GM19238 (cell line): ENCODE data around the gene TFAP2D.

ENCODE experiments used
- DNase-seq: peaks from one replicate; pipeline ENCODE4 v3.0.0; 2011; ENCODE audit warnings: low spot score; ENCODE audit not compliant: insufficient read length

TFAP2D gene

DNA sequence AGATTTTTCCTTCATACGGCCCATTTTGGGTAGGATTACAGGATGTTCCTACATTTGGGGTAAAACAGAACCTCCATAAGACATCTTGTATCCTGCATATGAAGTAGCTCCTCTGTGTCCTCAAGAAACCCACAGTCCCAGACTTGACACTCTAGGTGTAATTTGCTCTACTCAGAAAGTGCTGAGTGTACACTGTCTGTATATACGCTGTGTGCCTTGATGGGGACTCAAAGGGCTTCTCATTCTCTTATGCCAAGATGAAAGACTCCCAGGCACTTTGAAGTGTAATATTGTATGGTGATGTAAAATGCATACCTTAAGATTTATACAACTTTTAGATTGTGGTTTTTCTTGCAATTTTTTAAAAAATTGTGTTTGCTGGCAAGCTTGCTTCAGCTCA, 5.2 kb downstream of the TFAP2D start:
- no peak for DNase-seq

DNA sequence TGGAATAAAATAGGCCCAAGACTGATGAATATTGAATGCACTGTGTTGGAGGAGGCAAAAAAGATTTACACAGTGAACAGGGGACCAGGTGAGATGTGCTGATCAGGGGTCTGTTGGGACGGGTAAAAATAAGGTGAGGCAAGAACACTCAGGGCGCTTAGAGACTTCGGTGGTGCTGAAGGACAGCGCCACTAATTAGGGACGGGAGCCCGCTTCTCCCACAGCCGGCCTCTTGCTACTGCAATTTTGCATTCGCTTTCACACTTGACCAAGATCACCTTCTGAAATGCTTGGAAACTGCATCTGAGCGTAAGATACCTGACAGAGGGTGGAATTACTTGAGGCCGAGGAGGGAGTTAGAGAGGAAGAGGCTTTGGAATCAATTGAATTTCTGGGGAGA, 7.3 kb downstream of the TFAP2D start:
- DNase-seq, result no peak

DNA sequence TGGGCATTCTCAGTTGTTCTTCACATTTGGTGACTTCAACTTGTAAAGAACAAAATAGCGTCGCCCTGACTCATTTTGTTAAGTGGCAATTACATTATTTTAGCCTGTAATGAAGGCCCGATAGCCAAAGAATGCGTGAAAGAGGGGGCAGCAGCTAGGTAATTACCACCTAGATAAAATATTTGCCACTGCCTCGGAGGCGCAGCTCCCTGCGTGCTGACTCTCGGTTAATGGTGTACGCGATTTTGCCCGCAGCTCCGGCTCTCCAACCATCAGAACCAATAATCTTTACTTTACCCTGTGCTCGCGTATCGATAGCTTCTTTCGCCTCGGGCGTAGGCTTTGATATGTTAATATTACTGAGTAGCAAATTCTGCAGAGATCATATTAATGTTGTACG, 8.7 kb downstream of the TFAP2D start:
- no peak for DNase-seq

DNA sequence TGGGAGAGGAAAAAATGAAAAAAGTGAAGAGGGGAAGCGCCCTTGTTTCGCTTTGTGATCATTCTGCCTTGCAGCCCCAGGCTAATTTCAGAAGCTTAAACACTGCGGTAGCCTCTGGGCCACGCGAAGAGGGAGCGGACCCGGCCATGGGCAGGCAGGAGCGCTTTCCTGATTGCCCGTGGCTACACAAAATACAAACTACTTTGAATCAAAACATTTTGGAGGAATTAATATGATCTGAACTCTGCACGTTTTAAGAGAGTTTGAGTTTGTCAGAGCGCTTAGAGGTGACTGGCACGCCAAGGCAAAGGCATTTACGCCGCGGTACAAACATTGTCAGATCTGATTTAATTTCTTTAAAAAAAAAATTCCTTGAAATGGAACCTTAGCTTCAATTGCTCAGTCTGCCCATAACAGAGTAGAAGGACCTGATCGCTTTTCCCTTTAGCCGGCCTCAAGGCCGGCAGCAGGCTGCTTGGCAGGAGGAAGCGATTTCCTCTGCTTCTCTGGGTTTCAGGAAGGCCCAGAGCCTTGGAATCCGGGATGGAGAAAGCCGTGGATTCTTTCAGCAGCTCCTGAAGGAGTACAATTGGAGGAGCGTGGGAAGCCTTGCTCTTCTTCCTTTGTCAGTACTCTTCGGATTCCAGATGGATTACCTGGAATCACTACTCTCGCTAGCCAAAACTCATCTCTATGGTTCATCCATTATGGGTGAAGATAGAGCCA, 9.7 kb downstream of the TFAP2D start:
- DNase-seq, result no peak

DNA sequence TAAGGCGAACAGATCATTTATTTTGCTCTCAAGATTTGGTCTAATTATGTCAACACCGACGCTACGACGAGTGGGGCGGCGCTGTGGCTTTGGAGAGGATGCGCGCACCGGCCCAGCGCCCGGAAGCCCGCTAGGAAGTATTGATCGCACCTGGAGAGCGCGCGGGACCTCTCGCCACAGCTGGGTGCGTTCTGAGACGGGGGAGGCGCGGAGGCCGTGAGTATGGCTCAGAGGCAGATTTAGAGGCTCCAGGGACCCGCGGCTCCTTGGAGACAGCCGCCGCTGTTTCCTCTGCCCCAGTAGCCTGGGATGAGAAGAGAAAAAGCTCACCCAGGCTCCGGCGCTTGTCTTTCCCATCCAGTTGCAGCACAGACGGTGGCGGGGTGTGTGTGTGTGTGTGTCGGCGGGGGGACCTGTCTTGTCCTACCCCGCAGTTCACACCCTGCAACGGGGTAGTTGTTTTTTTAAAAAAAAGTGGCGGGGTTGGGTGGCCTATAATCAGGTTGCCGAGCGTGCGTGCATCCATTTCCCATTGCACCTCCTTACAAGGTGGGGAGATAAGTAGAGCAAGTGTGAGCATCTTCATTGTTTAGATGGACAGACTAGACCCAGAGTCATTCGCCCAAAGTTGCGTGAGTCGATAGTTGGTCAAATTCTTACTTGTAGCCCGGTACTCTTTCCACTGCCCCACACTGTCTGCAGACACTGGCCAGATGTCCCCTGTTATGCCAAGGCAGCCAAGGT, 11.2 kb downstream of the TFAP2D start:
- DNase-seq, result no peak

DNA sequence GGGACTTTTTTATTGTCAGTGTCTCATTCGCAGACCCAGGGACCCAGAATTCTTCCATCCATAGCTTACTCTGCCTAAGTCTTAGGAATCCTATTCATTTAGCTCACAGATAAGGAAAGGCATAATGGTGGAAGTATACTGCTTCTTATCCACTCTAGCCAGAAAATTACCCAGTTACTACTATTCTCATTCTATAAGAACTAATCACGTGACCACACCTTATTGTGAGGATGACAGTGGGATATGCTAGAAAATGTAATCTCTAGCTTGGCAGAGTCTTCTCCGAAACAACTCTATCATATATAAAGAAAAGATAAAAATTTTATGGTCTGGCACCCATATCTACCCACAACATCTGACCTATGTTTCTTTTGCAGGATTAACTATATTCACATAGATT, 21.2 kb downstream of the TFAP2D start:
- no peak for DNase-seq

DNA sequence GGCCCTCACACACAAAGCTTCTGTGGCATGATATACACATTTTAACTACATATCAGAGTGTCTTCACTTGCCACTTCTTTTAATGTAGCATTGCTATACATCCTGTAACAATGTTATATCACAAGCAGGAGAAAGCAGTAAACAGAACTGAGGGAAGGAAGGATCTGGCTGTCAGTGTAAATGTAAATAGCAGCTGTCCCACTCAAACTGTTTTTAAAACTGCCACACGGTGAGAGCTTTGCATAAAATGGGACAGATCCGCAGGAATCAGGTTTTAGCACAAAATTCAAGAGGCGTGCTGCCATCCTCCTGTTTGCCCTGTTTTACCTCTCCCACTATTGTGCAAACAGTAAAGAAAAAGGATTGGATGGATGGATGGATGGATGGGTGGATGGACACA, 28.8 kb downstream of the TFAP2D start:
- DNase-seq, result no peak

DNA sequence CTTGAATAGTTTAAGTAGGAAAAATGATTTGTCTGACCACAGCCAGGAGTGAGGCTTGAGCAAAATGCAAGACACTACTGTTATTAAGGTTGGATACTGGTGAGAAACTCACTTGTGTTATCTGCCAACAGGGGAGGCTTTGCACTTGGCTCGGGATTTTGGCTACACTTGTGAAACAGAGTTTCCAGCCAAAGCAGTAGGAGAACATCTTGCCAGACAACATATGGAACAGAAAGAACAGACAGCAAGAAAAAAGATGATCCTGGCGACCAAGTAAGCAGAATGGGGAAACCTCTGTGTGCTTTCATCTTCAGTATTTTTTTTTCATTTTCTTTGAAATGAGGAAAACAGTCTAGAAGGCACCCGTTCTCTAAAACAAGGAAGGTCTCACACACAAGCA, 31.6 kb downstream of the TFAP2D start:
- no peak for DNase-seq

DNA sequence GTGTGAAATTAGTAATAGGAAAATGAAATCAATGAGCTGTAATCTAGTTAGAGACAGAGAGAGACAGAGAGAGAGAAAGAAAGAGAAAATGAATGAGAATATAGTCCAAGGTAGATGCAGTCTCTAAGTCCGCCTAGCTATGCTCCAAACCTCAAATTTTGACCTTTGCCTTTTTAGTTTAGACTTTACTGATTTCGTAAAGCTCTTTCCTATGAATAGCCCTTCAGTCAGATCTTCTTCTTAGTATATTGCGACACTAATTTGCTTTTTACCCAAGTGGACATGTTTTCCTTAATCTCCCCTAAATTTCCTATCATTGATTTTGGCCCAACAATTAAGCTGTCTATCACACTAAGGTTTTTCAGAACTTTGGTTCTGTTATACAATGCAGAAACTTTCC, 49.5 kb downstream of the TFAP2D start:
- no peak for DNase-seq

DNA sequence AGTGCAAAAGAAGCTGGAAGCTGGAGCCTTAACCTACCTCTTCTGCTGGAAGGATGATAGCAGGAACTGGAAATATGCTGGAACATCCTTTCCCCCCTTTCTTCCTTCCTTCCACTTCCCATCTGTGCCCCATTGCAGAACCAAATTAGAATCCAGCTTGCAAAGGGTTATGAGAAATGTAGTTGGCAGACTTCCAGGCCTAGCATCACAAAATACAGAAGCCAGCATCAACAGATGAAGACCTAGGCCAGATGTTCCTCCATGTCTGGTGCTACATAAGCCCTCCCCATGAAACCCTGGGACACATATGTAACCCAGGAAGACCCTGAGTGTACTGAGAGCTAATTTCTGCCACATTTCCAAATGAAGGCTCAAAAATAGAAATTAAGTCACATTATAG, 65.4 kb downstream of the TFAP2D start:
- DNase-seq, result no peak

DNA sequence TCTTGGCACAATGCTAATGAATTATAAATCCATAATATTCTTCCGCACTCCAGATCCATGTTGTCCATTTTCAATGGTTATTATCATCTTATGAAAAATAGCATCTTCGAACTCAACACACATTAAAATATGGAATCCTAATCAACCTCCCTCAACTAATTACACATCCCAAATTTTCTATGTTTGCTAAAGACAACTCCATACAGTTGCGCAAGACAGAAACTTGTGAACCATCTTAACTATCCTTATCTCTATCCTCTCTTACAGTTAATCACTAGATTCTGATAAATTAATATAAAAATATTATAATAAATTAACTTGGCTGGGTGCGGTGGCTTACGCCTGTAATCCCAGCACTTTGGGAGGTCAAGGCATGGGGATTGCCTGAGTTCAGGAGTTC, 67.1 kb downstream of the TFAP2D start:
- no peak for DNase-seq

DNA sequence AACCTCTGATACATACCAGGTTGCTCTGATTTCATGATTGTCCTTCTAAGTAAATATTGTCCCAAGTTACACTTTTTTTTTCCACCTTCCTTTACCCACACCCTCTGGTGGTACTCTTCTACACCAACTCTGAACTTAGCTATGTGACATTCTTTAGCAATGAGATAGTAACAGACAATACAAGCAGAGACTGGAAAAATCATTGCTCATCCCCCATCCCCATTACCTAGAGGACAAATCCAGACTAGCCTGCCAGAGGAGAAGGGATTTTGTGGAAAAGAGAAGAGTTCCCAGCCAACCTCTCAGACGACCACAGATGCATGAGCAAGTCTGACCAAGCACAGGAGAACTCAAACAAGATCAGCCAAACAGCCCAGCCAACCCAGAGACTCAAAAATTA, 72.6 kb downstream of the TFAP2D start:
- DNase-seq, result no peak

DNA sequence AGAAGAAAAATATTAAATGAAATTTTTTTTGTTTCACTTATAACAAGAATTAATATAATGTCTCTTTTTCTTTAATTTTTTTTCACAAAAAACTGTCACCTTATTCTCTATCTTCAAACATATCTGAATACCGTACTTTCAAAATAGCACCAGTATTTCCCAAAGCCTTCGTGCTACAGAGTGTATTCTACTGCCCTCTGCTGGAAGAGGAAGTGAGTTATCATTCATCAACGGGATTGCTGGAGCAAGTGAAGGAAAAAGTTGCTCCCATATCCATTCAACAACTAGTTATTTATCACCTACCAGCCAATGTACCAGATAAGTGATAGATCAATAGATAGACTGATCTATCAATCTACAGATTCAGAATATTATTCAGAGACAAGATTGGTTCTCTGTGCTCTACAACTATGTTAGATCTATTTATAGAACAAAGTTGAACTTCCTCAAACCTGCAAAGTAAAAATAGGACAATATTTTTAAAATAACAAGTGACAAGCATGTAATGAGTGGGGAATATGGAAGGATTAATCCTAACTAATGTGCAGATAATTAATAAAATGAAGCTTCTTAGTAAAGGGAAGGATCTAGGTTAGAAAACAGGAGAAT, 78.7 kb downstream of the TFAP2D start:
- peak; percentile 7 for DNase-seq

DNA sequence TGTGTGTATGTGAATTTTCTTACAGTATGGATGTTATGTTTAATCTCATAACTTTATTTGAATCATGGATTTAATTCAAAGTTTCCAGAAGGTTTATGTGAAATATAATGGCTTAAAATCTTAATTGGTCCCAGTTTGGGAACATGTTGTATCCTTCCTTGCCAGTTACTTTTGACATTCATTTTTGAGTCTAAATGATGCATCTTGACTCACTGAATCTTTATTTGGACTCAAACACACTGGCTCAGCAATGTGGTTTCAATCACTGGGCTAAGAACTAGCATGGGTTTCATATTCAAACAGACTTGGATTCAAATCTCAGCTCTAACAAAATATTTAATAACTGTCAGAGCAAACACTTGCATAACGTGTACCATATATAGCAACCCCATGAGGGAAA, 79.4 kb downstream of the TFAP2D start:
- DNase-seq, result no peak

DNA sequence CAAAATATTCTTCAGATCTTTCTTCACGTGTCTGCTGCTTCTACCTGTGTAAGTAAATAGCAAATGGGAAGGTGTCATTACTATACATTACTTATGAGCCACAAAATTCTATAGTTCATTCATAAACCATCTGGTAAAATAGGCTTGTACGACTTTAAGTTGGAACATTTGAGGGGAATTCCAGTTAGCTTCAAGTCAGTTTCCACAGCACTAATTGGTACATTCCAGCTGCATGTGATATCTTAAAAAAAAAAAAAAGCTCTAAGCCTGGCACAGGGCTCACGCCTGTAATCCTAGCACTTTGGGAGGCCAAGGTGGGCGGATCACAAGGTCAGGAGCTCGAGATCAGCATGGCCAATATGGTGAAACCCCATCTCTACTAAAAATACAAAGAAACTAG, 82.2 kb downstream of the TFAP2D start:
- DNase-seq, result no peak

DNA sequence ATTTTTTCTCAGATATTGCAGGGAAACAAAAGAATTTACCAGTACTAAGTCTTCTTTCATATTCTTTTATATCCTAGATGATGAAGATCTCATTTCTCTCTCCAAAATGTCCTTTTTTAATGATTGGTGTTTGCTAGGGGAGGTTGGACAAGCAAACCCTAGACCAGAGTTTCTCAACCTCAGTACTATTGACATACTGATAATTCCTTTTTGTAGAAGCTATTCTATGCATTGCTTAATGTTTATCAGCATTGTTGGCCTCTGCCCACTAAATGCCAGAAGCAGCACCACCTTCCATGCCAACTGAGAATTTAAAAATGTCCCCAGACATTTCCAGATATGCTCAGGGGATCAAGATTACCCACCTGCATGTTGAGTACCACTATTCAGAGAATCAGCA, 91.0 kb downstream of the TFAP2D start:
- DNase-seq, result no peak

DNA sequence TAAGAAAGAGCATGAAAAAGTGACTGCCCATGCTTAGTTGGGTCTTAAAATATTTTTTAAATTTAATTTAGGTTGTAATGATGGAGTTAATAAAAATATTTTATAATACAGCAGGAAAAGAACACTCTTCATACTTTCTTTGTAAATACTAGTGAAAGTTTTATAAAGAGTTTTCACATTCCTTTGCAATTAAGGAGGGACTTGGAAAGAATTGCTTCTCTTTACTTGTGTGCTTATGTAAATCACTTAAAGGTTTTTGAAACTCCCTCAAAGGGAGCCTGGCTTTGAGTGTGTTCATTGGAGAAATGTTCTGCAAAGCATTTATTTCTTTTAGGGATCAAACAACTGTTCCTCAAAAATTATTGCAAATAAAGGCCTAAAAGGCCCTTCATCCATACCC, 93.7 kb downstream of the TFAP2D start:
- no peak for DNase-seq

DNA sequence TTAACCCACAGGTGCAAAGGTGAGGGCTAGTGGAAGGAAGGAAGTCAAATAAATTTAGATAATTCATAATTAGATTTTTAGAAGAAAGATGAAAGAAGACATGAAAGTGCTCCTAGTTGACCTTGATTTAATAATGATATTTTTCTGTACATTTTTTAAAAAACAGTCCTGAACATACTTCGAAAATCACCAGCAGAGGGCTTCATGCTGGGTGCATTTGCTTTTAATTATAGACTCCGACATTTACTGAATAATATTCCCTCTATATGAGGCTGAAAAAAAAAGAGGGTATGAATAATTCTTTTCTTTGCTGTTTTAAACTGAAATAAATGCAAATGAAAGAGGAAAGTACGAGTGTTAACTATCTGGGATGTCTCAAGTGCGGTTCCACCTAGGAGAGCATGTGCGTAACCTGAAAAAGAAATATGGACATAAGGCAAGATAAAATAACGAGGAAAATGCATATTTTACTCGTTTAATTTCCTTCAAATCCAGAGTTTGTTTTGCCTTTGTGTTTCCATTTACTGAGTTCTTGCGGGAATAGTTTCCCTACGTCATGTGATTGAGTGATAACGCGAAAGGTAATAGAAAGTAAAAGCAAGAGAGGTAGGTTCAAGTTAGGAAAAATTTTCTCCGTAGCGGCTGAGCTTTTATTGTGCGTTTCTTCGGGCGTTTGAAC, 102.2 kb downstream of the TFAP2D start:
- DNase-seq, result no peak

DNA sequence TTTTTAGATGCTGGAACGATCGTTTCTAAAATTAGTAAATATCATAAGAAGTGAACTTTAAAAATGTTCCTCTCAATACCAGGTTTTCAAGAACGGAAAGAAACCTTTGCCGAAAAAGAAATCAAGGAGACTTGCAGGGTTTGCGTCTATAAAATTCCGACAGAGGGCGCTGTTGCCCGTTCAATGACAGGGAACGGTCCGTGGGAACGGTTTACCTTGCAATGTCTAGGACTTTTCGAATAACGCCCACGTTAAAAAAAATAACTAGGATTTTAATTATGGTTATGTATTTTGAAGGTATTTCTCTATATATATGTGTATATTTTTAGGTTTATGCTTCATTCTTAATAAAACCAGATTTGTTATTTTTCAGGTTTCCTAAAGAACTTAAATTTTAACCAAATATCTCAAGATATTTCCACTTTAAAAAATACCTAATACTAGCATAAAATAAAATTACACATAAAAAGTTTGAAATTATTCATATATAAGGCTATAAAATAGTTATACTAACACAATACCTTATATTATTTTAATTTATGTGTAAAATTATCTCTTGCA, 102.9 kb downstream of the TFAP2D start:
- DNase-seq, result peak; percentile 42

DNA sequence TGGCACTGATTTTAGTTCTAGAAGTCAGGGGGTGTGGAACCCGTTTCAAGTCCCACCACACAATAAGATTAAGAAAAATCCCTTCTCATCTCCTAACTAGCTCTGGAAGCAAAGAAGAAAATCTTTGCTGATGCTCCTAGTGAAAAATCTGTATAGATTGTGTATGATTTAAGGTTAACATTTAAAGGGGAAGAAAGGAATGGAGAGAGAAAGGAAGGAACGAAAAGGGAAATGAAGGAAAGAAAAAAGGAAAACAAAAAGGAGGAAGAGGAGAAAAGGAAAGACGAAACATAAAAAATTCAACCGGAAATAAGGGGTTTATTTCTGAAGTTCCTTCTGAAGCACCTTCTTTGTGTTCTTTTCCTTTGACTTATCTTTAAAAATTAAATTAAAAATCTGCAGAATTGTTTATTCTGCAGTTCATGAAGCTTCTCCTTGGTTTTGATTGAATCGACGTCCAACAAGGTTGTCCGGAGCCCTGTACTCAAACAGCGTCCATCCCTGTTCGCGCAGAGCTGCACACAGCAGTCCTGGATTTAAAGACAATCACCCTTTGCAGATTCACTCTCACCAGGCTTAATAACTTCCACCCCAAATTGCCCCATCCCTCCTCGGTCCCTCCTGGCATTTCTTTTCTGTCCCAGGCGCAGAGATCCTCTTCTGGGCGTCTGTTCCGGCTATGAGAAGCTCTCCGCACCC, 103.8 kb downstream of the TFAP2D start:
- no peak for DNase-seq

DNA sequence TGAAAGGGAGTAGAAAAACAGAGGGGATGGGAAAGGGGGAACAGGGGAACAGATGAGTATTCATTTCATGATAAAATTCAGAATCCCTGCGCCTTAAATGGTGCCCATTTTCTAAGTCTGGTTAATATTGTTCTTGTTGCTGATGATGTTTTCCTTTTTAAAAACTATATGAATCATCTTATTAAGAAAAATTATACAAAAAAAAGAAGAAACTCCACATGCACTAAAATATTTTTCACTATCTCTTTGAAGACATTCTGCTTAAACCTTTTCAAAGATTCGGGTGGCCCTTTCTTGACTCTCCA, 104.3 kb downstream of the TFAP2D start:
- DNase-seq, result no peak

DNA sequence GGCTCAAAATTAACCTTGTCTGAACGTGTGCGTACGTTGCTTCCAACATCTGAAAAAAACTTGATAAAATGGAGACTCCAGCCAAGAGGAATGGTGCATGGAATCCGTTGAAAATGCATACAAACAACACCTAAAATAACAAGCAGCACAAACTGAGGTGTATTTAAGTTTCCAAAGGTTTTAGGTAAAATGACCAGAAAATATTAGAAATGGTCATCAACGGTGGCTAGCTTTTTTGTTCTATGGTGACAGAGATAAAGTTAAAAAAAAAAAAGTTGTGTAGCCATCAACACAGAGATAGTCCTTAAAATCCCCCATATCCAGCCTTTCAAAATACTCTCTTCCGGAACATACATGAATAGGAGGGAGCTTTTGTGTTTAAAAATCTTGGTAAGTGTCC, 104.7 kb downstream of the TFAP2D start:
- no peak for DNase-seq
